Measurements from ENCODE around the gene KLHDC4. TPM values are rescaled to one million over a fixed set of nuclear protein-coding genes. Genes with fewer than 3 reads are reported as not detected.

Gene KLHDC4
- total RNA-seq = 16.2 and 26.8 TPM in 2 replicates

DNA sequence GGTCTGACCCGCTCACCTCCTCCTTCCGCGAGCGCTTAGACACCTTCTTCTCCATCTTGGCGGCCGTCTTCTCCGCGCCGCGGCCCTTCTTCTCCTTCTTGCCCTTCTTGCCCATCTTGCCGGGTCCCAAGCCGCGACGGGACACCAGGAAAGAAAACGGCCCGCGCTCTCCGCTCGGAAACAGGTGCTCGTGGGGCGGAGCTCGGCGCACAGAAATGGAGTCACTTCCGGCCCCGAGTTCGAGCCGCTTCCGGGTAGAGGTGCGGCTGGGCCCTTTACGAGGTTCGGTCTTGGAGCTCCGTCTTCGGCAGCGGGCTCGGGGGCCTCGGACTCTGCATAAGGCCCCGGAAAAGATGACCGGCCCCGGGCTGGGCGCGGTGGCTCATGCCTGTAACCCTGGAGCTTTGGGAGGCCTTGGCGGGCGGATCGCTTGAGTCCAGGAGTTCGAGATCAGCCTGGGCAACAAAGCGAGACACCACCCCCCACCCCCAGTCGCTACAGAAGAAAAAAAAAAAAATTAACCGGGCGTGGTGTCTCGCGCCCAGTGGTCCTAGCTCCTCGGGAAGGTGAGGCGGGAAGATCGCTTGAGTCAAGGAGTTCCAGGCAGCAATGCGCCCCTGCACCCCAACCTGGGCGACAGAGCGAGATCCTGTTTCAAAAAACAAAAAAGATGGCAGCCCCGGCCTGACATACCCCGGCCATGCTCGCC lies at the start of gene KLHDC4:
Gene KLHDC4, minus strand, starts transcription at position 211 of the 709 bp plus-strand sequence. Its CDS starts 96 bp downstream, at position 115.

Other genes starting within 250 kb of the KLHDC4 start
- not detected in 2 replicates for gene JPH3, start 163.5 kb downstream of the KLHDC4 start, total RNA-seq
- gene SLC7A5, start 103.5 kb upstream of the KLHDC4 start, total RNA-seq = 9.6 and 25.0 TPM in 2 replicates
- not detected in 2 replicates for gene CA5A, start 170.5 kb upstream of the KLHDC4 start, total RNA-seq
- 20.9 and 22.7 TPM in 2 replicates for gene BANP, start 185.4 kb upstream of the KLHDC4 start, total RNA-seq